ENCODE results near the gene MDGA2. TPM values are rescaled to one million over a fixed set of nuclear protein-coding genes. Genes with fewer than 3 reads are reported as not detected.
"Not testable (repeated sequence)": the region's sequence is repeated elsewhere in the genome, so short reads cannot be mapped to it uniquely, and the experiment has no call there.

Gene MDGA2
- total RNA-seq, 1 donor: not detected

GRCh38 chr14:46964378-46964777, 711.0 kb downstream of the MDGA2 start:
- DNase-seq (ENCODE audit: low read depth): no peak
- H3K4me3 ChIP-seq (ENCODE audit: low read depth, low read length): no peak overlapping the region
- no peak for TF ChIP-seq CTCF (IDR thresholded peaks at IDR 0.05; ENCODE audit: insufficient read depth, low read depth, low read length)

DNA sequence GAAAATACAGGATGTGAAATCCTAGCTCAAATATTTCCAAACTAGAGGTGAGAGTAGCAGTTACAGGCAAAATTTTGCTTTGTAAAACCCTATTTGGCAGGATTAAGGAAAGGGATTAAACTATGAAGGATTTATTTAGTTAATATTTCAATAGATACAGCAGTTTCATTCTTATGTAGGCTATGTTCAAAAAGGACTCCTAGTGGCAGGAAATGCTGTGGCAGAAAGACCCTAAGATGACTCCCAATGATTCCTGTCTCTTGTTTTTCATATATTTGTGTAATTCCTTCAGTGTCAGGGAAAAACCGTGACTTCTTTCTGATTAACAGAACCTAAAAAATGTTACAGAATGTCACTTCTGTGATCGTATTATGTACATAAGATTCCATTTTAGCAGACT, 724.3 kb downstream of the MDGA2 start:
- no peak for DNase-seq (ENCODE audit: low read depth)
- no peak for TF ChIP-seq CTCF (IDR thresholded peaks at IDR 0.05; ENCODE audit: insufficient read depth, low read depth, low read length)

DNA sequence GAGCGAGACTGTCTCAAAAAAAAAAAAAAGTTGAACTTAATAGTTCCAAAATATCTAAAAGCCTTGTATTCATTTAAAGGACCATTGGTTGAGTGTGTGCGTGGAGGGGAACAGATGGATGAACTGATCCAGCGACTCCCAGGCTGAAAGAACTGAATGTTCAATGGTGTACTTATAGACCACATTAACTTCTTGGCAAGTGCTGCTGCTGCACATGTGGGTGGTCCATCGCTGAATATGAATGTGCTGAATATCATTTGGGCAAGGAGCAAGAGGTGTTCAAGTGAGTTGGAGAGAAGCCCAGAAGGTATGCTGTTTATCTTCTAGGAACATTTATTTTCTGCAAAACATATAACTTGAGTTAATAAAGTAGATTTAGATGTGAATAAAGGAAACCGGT, 734.8 kb downstream of the MDGA2 start:
- DNase-seq (ENCODE audit: low read depth): no peak
- no peak for TF ChIP-seq CTCF (IDR thresholded peaks at IDR 0.05; ENCODE audit: insufficient read depth, low read depth, low read length)

More for the DNA sequence above, 724.3 kb downstream of the MDGA2 start:
- no peak overlapping the region for H3K4me3 ChIP-seq (ENCODE audit: low read depth, low read length)

GRCh38 chr14:46920542-46920941, 754.9 kb downstream of the MDGA2 start:
- no peak overlapping the region for H3K4me3 ChIP-seq (ENCODE audit: low read depth, low read length)
- no peak for DNase-seq (ENCODE audit: low read depth)
- TF ChIP-seq CTCF (IDR thresholded peaks at IDR 0.05; ENCODE audit: insufficient read depth, low read depth, low read length): no peak

More for the DNA sequence above, 734.8 kb downstream of the MDGA2 start:
- H3K4me3 ChIP-seq (ENCODE audit: low read depth, low read length): no peak overlapping the region

GRCh38 chr14:46915539-46915938, 759.9 kb downstream of the MDGA2 start:
- not testable (repeated sequence) for H3K4me3 ChIP-seq (ENCODE audit: low read depth, low read length); DNase-seq (ENCODE audit: low read depth)

- H3K4me3 ChIP-seq (ENCODE audit: low read depth, low read length): no peak overlapping the region
- no peak for DNase-seq (ENCODE audit: low read depth)
- no peak for TF ChIP-seq CTCF (IDR thresholded peaks at IDR 0.05; ENCODE audit: insufficient read depth, low read depth, low read length)
Observed at GRCh38 chr14:46902837-46903236, 772.6 kb downstream of the MDGA2 start.

DNA sequence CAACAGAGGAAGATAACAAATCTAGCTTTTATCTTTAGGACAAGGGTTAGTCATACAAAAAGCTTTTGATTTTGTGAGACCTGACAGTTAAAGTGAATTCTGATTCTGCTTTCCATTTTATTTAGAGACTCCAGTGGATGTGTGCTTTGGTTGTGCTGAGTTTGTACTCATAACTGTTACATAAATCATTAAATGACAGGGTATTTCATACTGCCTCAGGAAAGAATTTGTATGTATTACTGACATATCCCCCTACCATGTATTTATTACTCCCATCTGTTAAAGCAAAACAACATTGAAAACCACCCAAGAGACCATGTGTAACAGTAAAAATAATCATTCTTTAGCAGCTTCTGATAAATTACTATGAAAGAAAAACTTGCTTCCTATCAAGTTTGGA, 780.9 kb downstream of the MDGA2 start:
- H3K4me3 ChIP-seq (ENCODE audit: low read depth, low read length): no peak overlapping the region
- no peak for DNase-seq (ENCODE audit: low read depth)
- no peak for TF ChIP-seq CTCF (IDR thresholded peaks at IDR 0.05; ENCODE audit: insufficient read depth, low read depth, low read length)
